CD14-positive monocyte (primary cell): ENCODE results near the gene TNIK. TPM values are rescaled to one million over a fixed set of nuclear protein-coding genes. Genes with fewer than 3 reads are reported as not detected.

ENCODE experiments used
- DNase-seq, 3 donors: peaks; one replicate each; pipeline ENCODE4 v3.0.0-alpha.2; 2011 to 2022
- H2AFZ ChIP-seq: 2 replicates; pipeline ENCODE4 v1.6.0; 2012; ENCODE audit warnings: mild to moderate bottlenecking, low read depth, low read length, inconsistent platforms; ENCODE audit not compliant: insufficient read depth, poor library complexity, severe bottlenecking
- H3K27ac ChIP-seq, 2 donors: 1 replicate in 1 of 2; 2 replicates in 1 of 2; pipeline ENCODE4 v1.5.1; 2012 to 2013; ENCODE audit warnings: low read length in 2 of 2, control low read depth in 1 of 2, inconsistent platforms in 1 of 2, low read depth in 1 of 2, mild to moderate bottlenecking in 1 of 2
- H3K27me3 ChIP-seq, 2 donors: one replicate each; pipeline versions ENCODE4 v1.6.0 to v1.6.1; 2011 to 2013; ENCODE audit warnings: low read length in 2 of 2; ENCODE audit not compliant: control insufficient read depth in 2 of 2, insufficient read depth in 2 of 2
- H3K36me3 ChIP-seq, 2 donors: replicated peaks in 1 of 2; 1 replicate in 1 of 2; 2 replicates in 1 of 2; pipeline versions ENCODE4 v1.5.1 to v1.6.1; 2012 to 2013; ENCODE audit warnings: low read length in 2 of 2, control low read depth in 1 of 2, inconsistent platforms in 1 of 2, mild to moderate bottlenecking in 1 of 2; ENCODE audit not compliant: insufficient read depth in 2 of 2, control insufficient read depth in 1 of 2
- H3K4me1 ChIP-seq, 2 donors: 1 replicate in 1 of 2; 2 replicates in 1 of 2; pipeline versions ENCODE4 v1.5.1 to v1.6.1; 2012 to 2013; ENCODE audit warnings: low read length in 2 of 2, control low read depth in 1 of 2, inconsistent platforms in 1 of 2, mild to moderate bottlenecking in 1 of 2, moderate library complexity in 1 of 2; ENCODE audit not compliant: insufficient read depth in 2 of 2, control insufficient read depth in 1 of 2
- H3K4me2 ChIP-seq: replicated peaks from 2 replicates; pipeline ENCODE3; 2012; ENCODE audit warnings: low read length, moderate library complexity, mild to moderate bottlenecking; ENCODE audit not compliant: poor library complexity, severe bottlenecking; ENCODE audit errors: extremely low read depth
- H3K4me3 ChIP-seq, 3 experiments: fragments of 200-600 bp in 1 of 3; sonication (generic) in 1 of 3; replicated peaks in 1 of 3; 1 replicate in 2 of 3; 2 replicates in 1 of 3; pipeline ENCODE4 v1.5.1; 2011 to 2013; ENCODE audit warnings: low read length in 3 of 3, mild to moderate bottlenecking in 3 of 3, control low read depth in 2 of 3, low read depth in 2 of 3, inconsistent platforms in 1 of 3, moderate library complexity in 1 of 3
- H3K79me2 ChIP-seq: 2 replicates; pipeline ENCODE4 v1.6.0; 2012; ENCODE audit warnings: mild to moderate bottlenecking, control low read depth, inconsistent platforms, low read length, moderate library complexity; ENCODE audit not compliant: insufficient read depth
- H3K9ac ChIP-seq: 2 replicates; pipeline ENCODE4 v1.6.0; 2017; ENCODE audit warnings: low read length, mild to moderate bottlenecking; ENCODE audit not compliant: insufficient read depth, poor library complexity, severe bottlenecking
- H3K9me3 ChIP-seq, 2 donors: replicated peaks in 1 of 2; 1 replicate in 1 of 2; 2 replicates in 1 of 2; pipeline versions ENCODE4 v1.5.1 to v1.6.1; 2012 to 2013; ENCODE audit warnings: low read length in 2 of 2, control low read depth in 1 of 2; ENCODE audit not compliant: control insufficient read depth in 1 of 2, insufficient read depth in 1 of 2
- H4K20me1 ChIP-seq: 2 replicates; pipeline ENCODE4 v1.6.0; 2012; ENCODE audit warnings: mild to moderate bottlenecking, low read length, control low read depth, moderate library complexity; ENCODE audit not compliant: insufficient read depth
- H3K27ac Mint-ChIP-seq, 7 donors: one replicate each; pipeline ENCODE4 v1.8.0; 2020; ENCODE audit warnings: mild to moderate bottlenecking in 7 of 7, mixed read lengths in 7 of 7, moderate library complexity in 6 of 7, inconsistent platforms in 2 of 7
- H3K27me3 Mint-ChIP-seq, 3 donors: one replicate each; pipeline ENCODE4 v1.8.0; 2021 to 2022; ENCODE audit warnings: low read depth in 3 of 3, mild to moderate bottlenecking in 3 of 3, mixed read lengths in 3 of 3, moderate library complexity in 3 of 3, inconsistent platforms in 1 of 3
- H3K36me3 Mint-ChIP-seq, 2 donors: one replicate each; pipeline ENCODE4 v1.8.0; 2020; ENCODE audit warnings: mixed read lengths in 2 of 2, inconsistent platforms in 1 of 2, mild to moderate bottlenecking in 1 of 2
- H3K4me1 Mint-ChIP-seq: one replicate; pipeline ENCODE4 v1.8.0; 2020; ENCODE audit warnings: mild to moderate bottlenecking, mixed read lengths
- H3K4me3 Mint-ChIP-seq, 2 donors: one replicate each; pipeline ENCODE4 v1.8.0; 2020; ENCODE audit warnings: mild to moderate bottlenecking in 2 of 2, mixed read lengths in 2 of 2, moderate library complexity in 1 of 2
- H3K9me3 Mint-ChIP-seq, 7 donors: one replicate each; pipeline ENCODE4 v1.8.0; 2020 to 2022; ENCODE audit warnings: mixed read lengths in 7 of 7, mild to moderate bottlenecking in 6 of 7, moderate library complexity in 6 of 7, inconsistent platforms in 2 of 7
- WGBS: methylation state at CpG from one replicate; pipeline ENCODE4 v1.1.5; 2013; ENCODE audit warnings: missing lambda C conversion rate; ENCODE audit not compliant: insufficient coverage; 5-methylcytosine and 5-hydroxymethylcytosine counted together
- intact Hi-C, 2 donors: fragments of 100-400 bp; cut with micrococcal nuclease; formaldehyde crosslinking; loops; one replicate each; pipeline versions ENCODE4 v1.15.0 to v1.15.1; 2023
- polyA plus RNA-seq, 3 donors: library from polyadenylated mRNA; depleted of rRNA in 1 of 3; unstranded in 2 of 3; stranded (reverse) in 1 of 3; fragments of 300-500 nt in 2 of 3; fragments of >200 nt in 1 of 3; fragmentation: Illumina TruSeq in 2 of 3; gene quantifications; 1 replicate in 2 of 3; 2 replicates in 1 of 3; pipeline ENCODE4 v1.2.3, GENCODE V29; 2012 to 2021
- TF ChIP-seq, protein P1 (sequence below): fragments of 200-600 bp; IDR thresholded peaks from one replicate; pipeline ENCODE4 v1.8.0; 2022; ENCODE audit warnings: antibody characterized with exemption, mild to moderate bottlenecking

Gene TNIK
- polyA plus RNA-seq, 3 donors: 0.36 to 1.8 (median 0.75) TPM

DNA sequence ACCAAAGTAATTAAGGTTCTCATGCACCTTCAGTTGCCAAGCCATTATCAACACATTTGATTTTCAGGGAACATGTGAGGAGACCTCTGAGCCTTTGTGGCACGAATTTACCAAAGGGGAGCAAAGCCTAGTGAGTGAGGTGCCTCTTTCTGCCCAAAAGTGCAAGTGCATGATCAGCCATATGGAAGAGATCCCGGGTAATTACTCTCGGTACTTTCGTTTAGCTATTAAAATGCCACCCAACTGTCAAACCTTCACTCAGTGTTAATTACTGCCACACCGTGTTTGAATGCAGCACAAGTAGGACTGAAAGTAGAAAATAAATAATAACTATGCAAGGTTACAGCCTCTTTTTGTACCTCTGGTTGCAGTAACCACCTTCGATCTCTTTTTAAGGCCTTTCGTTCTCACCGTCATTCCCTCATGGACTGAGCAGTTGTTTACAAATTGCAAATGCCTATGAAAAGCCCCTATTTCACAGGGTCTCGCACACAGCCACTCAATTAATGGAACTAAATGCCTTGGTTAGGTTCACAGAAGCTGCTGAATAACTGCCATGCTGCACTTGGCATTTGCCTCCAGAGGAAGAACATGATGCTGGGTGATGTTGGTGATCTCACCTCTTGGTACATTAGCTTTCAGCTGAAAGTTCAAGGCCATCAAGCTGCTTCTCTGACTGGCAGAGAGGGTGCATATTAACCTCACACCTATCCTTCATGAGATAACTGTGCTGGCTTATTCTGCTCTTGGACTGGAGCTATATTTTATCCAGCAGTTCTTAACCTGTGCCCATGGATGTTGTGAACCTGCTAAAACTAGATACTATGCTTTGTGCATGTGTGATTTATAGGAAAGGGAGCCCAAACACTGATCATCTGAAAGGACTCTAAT is 69.9 kb downstream of the TNIK start:
- Histone ChIP-seq H4K20me1 (no peaks in the 10 kb centered on the region), H3K27ac (no peak overlapping the region), H3K4me2 (no peak overlapping the region), H3K4me1 (no peaks in the 10 kb centered on the region), H3K4me3 (no peak overlapping the region), H3K9ac (no peak overlapping the region), H3K79me2 (no peaks in the 10 kb centered on the region), H2AFZ (no peak overlapping the region), H3K36me3 (no peaks in the 10 kb centered on the region), H3K9me3 (peaks cover 0 to 5% of the 10 kb centered on the region in 2 donors), H3K27me3 (no peaks in the 10 kb centered on the region)
- Mint-ChIP-seq H3K9me3 (peaks cover 2 to 20% (median 6%) of the 10 kb centered on the region in 7 donors), H3K27ac (peak overlapping the region in 1 of 7 donors; percentile 22), H3K4me1 (peaks cover 4% of the 10 kb centered on the region), H3K27me3 (peaks cover 0 to 2% (median 0%) of the 10 kb centered on the region in 3 donors), H3K4me3 (no peak overlapping the region), H3K36me3 (no peaks in the 10 kb centered on the region)
- intact Hi-C loops: no loop called here
- no peak for DNase-seq
- 98% methylated on average over 7 of the region's 9 CpGs for WGBS
- TF ChIP-seq, protein P1, sequence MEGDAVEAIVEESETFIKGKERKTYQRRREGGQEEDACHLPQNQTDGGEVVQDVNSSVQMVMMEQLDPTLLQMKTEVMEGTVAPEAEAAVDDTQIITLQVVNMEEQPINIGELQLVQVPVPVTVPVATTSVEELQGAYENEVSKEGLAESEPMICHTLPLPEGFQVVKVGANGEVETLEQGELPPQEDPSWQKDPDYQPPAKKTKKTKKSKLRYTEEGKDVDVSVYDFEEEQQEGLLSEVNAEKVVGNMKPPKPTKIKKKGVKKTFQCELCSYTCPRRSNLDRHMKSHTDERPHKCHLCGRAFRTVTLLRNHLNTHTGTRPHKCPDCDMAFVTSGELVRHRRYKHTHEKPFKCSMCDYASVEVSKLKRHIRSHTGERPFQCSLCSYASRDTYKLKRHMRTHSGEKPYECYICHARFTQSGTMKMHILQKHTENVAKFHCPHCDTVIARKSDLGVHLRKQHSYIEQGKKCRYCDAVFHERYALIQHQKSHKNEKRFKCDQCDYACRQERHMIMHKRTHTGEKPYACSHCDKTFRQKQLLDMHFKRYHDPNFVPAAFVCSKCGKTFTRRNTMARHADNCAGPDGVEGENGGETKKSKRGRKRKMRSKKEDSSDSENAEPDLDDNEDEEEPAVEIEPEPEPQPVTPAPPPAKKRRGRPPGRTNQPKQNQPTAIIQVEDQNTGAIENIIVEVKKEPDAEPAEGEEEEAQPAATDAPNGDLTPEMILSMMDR: no peak

DNA sequence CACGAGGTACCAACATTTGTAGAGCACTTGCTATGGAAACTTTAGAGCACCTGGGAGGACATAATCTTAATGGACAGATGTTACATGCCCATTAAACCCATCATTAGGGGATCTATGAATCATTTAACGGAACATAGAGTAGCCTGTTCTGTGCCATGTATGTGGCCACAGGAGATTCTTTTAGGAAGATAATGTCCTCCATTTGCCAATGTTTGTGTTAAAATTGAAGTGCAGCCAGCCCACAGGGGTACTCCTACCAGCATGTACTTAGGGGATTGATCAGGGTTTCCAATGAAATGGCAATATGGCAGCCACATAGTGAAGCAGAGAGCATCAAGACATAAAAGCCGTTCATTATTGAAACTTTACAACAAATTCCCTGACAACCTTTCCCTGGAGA is 70.7 kb downstream of the TNIK start:
- Mint-ChIP-seq H3K9me3 (peaks cover 2 to 20% (median 6%) of the 10 kb centered on the region in 7 donors), H3K36me3 (no peaks in the 10 kb centered on the region), H3K27me3 (peaks cover 0 to 2% (median 0%) of the 10 kb centered on the region in 3 donors), H3K4me1 (peaks cover 4% of the 10 kb centered on the region), H3K4me3 (no peak overlapping the region), H3K27ac (no peak overlapping the region)
- TF ChIP-seq, protein P1: no peak
- H3K36me3 ChIP-seq: no peaks in the 10 kb centered on the region
- H3K27me3 ChIP-seq: no peaks in the 10 kb centered on the region
- 100% methylated on average over 1 of the region's 3 CpGs for WGBS
- no peak for DNase-seq
- no peak overlapping the region for H3K27ac ChIP-seq
- H3K4me2 ChIP-seq: no peak overlapping the region
- H4K20me1 ChIP-seq: no peaks in the 10 kb centered on the region
- no peak overlapping the region for H2AFZ ChIP-seq
- H3K9me3 ChIP-seq: peaks cover 0 to 5% of the 10 kb centered on the region in 2 donors
- intact Hi-C loops: no loop called here
- no peaks in the 10 kb centered on the region for H3K79me2 ChIP-seq
- no peak overlapping the region for H3K4me3 ChIP-seq
- no peak overlapping the region for H3K9ac ChIP-seq
- no peaks in the 10 kb centered on the region for H3K4me1 ChIP-seq
